HL-60 (cell line): ENCODE data around the gene OR5AU1.

ENCODE experiments used
- DNase-seq, 2 experiments: peaks; one replicate each; pipeline ENCODE4 v3.0.0-alpha.2; 2010 to 2020; ENCODE audit warnings: low read depth in 1 of 2, low spot score in 1 of 2
- H3K27ac ChIP-seq: fragments of 250-450 bp; sonication (Bioruptor Pico); replicated peaks from 2 replicates; pipeline ENCODE4 v1.5.1; 2020; ENCODE audit warnings: mild to moderate bottlenecking, moderate library complexity
- H3K27me3 ChIP-seq: fragments of 250-450 bp; sonication (Bioruptor Pico); 2 replicates; pipeline ENCODE4 v1.5.1; 2021; ENCODE audit warnings: mild to moderate bottlenecking, moderate library complexity; ENCODE audit not compliant: insufficient read depth, poor library complexity, severe bottlenecking
- H3K4me3 ChIP-seq: replicated peaks from 2 replicates; pipeline ENCODE4 v1.5.1; 2011; ENCODE audit warnings: mild to moderate bottlenecking, control low read depth, low read length; ENCODE audit not compliant: insufficient read depth
- GABPA ChIP-seq: IDR thresholded peaks from 2 replicates; pipeline ENCODE4 v1.6.1; 2012; ENCODE audit warnings: low read depth
- POLR2AphosphoS5 ChIP-seq: IDR thresholded peaks from 2 replicates; pipeline ENCODE4 v1.6.1; 2012; ENCODE audit warnings: low read depth
- SPI1 ChIP-seq: IDR thresholded peaks from 2 replicates; pipeline ENCODE4 v1.6.1; 2012; ENCODE audit warnings: low read depth, mild to moderate bottlenecking, borderline replicate concordance
- TF ChIP-seq, protein P1 (sequence below): IDR thresholded peaks from one replicate; pipeline ENCODE4 v1.5.1; 2011; ENCODE audit warnings: low read length, control low read depth, inconsistent platforms; ENCODE audit not compliant: insufficient read depth
- TF ChIP-seq, protein P2 (sequence below): IDR thresholded peaks from 2 replicates; pipeline ENCODE4 v1.6.1; 2012; ENCODE audit warnings: low read depth; ENCODE audit not compliant: insufficient replicate concordance

The OR5AU1 gene

DNA sequence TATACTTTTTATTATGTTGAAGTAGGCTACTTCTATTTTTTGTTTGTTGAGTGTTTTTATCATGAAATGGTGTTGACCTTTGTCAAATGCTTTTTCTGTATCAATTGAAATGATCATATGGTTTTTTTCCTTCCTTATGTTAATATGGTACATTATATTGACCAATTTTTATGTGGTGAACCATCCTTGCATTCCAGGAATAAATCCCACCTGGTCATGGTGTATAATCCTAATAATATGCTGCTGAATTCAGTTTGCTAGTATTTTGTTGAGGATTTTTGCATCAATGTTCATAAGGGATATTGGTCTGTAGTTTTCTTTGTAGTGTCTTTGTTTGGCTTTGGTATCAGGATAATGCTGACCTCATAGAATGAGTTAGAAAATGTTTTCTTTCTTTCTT is 10.4 kb downstream of the OR5AU1 start:
- Histone ChIP-seq H3K27me3 (no peaks in the 10 kb centered on the region), H3K4me3 (no peak overlapping the region), H3K27ac (no peak overlapping the region)
- no peak for TF ChIP-seq SPI1
- no peak for DNase-seq

DNA sequence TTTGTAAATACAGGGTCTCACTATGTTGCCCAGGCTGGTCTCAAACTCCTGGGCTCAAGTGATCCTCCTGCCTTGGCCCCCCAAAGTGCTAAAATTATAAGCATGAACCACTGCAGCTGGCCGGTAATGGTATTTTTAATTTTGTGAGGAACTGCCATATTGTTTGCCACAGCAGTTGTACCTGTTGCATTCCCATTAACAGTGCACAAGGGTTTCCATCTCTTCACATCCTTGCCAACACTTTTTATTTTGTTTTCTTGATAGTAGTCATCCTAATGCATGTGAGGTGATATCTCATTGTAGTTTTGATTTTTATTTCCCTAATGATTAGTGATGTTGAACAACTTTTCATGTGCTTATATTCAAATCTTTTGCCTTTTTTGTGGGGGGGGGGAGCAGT is 13.5 kb downstream of the OR5AU1 start:
- Histone ChIP-seq H3K27me3 (no peaks in the 10 kb centered on the region), H3K27ac (no peak overlapping the region), H3K4me3 (no peak overlapping the region)
- no peak for DNase-seq
- TF ChIP-seq GABPA (no peak), SPI1 (no peak), POLR2AphosphoS5 (no peak)
- TF ChIP-seq, protein P1, sequence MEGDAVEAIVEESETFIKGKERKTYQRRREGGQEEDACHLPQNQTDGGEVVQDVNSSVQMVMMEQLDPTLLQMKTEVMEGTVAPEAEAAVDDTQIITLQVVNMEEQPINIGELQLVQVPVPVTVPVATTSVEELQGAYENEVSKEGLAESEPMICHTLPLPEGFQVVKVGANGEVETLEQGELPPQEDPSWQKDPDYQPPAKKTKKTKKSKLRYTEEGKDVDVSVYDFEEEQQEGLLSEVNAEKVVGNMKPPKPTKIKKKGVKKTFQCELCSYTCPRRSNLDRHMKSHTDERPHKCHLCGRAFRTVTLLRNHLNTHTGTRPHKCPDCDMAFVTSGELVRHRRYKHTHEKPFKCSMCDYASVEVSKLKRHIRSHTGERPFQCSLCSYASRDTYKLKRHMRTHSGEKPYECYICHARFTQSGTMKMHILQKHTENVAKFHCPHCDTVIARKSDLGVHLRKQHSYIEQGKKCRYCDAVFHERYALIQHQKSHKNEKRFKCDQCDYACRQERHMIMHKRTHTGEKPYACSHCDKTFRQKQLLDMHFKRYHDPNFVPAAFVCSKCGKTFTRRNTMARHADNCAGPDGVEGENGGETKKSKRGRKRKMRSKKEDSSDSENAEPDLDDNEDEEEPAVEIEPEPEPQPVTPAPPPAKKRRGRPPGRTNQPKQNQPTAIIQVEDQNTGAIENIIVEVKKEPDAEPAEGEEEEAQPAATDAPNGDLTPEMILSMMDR = no peak
- TF ChIP-seq, protein P2, sequence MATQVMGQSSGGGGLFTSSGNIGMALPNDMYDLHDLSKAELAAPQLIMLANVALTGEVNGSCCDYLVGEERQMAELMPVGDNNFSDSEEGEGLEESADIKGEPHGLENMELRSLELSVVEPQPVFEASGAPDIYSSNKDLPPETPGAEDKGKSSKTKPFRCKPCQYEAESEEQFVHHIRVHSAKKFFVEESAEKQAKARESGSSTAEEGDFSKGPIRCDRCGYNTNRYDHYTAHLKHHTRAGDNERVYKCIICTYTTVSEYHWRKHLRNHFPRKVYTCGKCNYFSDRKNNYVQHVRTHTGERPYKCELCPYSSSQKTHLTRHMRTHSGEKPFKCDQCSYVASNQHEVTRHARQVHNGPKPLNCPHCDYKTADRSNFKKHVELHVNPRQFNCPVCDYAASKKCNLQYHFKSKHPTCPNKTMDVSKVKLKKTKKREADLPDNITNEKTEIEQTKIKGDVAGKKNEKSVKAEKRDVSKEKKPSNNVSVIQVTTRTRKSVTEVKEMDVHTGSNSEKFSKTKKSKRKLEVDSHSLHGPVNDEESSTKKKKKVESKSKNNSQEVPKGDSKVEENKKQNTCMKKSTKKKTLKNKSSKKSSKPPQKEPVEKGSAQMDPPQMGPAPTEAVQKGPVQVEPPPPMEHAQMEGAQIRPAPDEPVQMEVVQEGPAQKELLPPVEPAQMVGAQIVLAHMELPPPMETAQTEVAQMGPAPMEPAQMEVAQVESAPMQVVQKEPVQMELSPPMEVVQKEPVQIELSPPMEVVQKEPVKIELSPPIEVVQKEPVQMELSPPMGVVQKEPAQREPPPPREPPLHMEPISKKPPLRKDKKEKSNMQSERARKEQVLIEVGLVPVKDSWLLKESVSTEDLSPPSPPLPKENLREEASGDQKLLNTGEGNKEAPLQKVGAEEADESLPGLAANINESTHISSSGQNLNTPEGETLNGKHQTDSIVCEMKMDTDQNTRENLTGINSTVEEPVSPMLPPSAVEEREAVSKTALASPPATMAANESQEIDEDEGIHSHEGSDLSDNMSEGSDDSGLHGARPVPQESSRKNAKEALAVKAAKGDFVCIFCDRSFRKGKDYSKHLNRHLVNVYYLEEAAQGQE = no peak

- no peaks in the 10 kb centered on the region for H3K27me3 ChIP-seq
- DNase-seq = no peak
- TF ChIP-seq POLR2AphosphoS5 = no peak
- TF ChIP-seq, protein P1 = peak; percentile 15
- H3K27ac ChIP-seq = no peak overlapping the region
- no peak overlapping the region for H3K4me3 ChIP-seq
Observed at GRCh38 chr14:21136024-21136423, 19.8 kb downstream of the OR5AU1 start.

DNA sequence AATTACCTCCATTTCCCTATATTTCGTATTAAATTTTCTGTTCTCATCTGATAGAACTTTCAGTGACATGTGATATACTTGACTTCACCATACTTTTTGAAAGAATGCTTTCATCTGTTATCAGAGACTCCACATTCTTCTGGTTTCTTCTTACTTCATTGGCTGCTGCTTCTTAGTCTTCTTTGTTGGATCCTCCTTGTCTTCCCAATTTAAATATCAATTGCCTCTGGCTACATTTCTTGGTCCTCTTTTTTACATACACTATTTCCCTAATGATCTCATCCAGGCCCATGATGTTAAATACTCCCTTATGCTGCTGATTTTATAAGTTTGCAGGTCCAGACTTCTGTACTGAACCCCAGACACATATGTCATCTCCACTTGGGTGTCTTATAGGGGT is 22.0 kb downstream of the OR5AU1 start:
- no peaks in the 10 kb centered on the region for H3K27me3 ChIP-seq
- no peak overlapping the region for H3K4me3 ChIP-seq
- no peak for DNase-seq
- no peak for TF ChIP-seq SPI1
- TF ChIP-seq, protein P1 = no peak
- no peak for TF ChIP-seq GABPA
- no peak for TF ChIP-seq POLR2AphosphoS5
- TF ChIP-seq, protein P2 = no peak
- no peak overlapping the region for H3K27ac ChIP-seq
